Upper lobe of left lung (tissue), 6 donors: ENCODE results near the gene RASSF7. TPM values are rescaled to one million over a fixed set of nuclear protein-coding genes. Genes with fewer than 3 reads are reported as not detected.

ENCODE experiments used
- ATAC-seq, 2 donors: fragments of 200-7000 bp; cut with Tn5 transposase; one replicate each; pipeline ENCODE4 v1.9.1; 2022; ENCODE audit warnings: mild to moderate bottlenecking in 2 of 2, moderate library complexity in 2 of 2; ENCODE audit not compliant: low FRiP score in 2 of 2
- DNase-seq, 2 donors: peaks; one replicate each; pipeline ENCODE4 v3.0.0-alpha.2; 2019 to 2020
- H3K27ac ChIP-seq, 4 donors: fragments of 200-600 bp; sonication (generic); one replicate each; pipeline ENCODE4 v1.5.1; 2016 to 2019
- H3K27me3 ChIP-seq, 4 donors: fragments of 200-600 bp; sonication (generic); one replicate each; pipeline ENCODE4 v1.5.1; 2017 to 2019
- H3K36me3 ChIP-seq, 4 donors: fragments of 200-600 bp; sonication (generic); one replicate each; pipeline ENCODE4 v1.5.1; 2016 to 2019
- H3K4me1 ChIP-seq, 4 donors: fragments of 200-600 bp; sonication (generic); one replicate each; pipeline ENCODE4 v1.5.1; 2018 to 2019
- H3K4me3 ChIP-seq, 4 donors: fragments of 200-600 bp; sonication (generic); one replicate each; pipeline ENCODE4 v1.5.1; 2017 to 2019; ENCODE audit warnings: mild to moderate bottlenecking in 2 of 4, moderate library complexity in 1 of 4
- H3K9me3 ChIP-seq, 4 donors: fragments of 200-600 bp; sonication (generic); one replicate each; pipeline ENCODE4 v1.5.1; 2018 to 2019
- EP300 ChIP-seq, 4 donors: sonication (generic); formaldehyde crosslinking; IDR thresholded peaks; one replicate each; pipeline ENCODE4 v1.5.1; 2017; ENCODE audit warnings: antibody characterized with exemption in 4 of 4, control low read depth in 2 of 4
- POLR2A ChIP-seq, 4 donors: fragments of 450-650 bp; IDR thresholded peaks; one replicate each; pipeline ENCODE4 v1.5.1; 2016 to 2017; ENCODE audit warnings: antibody characterized with exemption in 4 of 4, mild to moderate bottlenecking in 2 of 4
- POLR2AphosphoS5 ChIP-seq, 2 donors: sonication (generic); formaldehyde crosslinking; IDR thresholded peaks; one replicate each; pipeline ENCODE4 v1.5.1; 2017; ENCODE audit warnings: antibody characterized with exemption in 2 of 2
- WGBS, 2 donors: methylation state at CpG; one replicate each; pipeline ENCODE4 v1.1.5; 2017 to 2018; 5-methylcytosine and 5-hydroxymethylcytosine counted together
- total RNA-seq, 6 donors: library from RNA; depleted of rRNA in 4 of 6; stranded (reverse); fragments of >200 nt in 4 of 6; gene quantifications; one replicate each; pipeline versions ENCODE4 v1.1.0 to v1.2.1, GENCODE V29; 2016 to 2021
- TF ChIP-seq, protein P1 (sequence below), 6 experiments: fragments of 450-650 bp in 4 of 6; fragments of 200-600 bp in 2 of 6; sonication (generic) in 2 of 6; IDR thresholded peaks; one replicate each; pipeline ENCODE4 v1.5.1; 2016 to 2019; ENCODE audit warnings: antibody characterized with exemption in 6 of 6
- donor health status: DM: no; HTN: no; CAD: no; lungs with moderate emphysema.
- donor health status: DM: no; HTN: yes; CAD: no; lungs with severe emphysema.

The RASSF7 gene
- total RNA-seq, 6 donors from 2014 or later: 80.2 to 222 (median 129) TPM

DNA sequence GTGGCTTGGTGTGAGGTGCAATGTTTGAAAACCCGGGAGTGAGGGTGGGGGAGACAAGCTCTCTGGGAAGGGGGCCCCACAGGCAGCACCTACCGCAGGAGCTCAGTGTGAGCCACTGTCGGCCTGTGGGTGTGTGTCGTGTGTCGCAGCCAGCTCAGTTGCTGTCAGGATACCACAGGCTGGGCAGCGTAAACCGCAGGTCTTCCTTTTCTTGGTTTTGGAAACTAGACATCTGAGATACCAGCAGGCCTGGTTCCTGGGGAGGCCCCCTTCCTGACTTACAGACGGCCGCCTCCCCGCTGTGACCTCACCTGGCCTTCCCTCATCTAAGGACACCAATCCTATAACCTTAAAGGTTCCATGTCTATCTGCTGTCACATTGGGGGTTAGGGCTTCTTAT lies 35.6 kb downstream of the RASSF7 start:
- Histone ChIP-seq H3K9me3 (no peaks in the 10 kb centered on the region), H3K4me3 (no peak overlapping the region), H3K4me1 (no peaks in the 10 kb centered on the region), H3K36me3 (peaks cover 35 to 98% (median 92%) of the 10 kb centered on the region in 4 donors), H3K27ac (no peak overlapping the region), H3K27me3 (no peaks in the 10 kb centered on the region)
- ATAC-seq (no peak), DNase-seq (no peak)
- TF ChIP-seq POLR2AphosphoS5 (IDR thresholded peaks at IDR 0.05) (no peak), EP300 (IDR thresholded peaks at IDR 0.05) (no peak), POLR2A (IDR thresholded peaks at IDR 0.05) (no peak)
- TF ChIP-seq, protein P1, sequence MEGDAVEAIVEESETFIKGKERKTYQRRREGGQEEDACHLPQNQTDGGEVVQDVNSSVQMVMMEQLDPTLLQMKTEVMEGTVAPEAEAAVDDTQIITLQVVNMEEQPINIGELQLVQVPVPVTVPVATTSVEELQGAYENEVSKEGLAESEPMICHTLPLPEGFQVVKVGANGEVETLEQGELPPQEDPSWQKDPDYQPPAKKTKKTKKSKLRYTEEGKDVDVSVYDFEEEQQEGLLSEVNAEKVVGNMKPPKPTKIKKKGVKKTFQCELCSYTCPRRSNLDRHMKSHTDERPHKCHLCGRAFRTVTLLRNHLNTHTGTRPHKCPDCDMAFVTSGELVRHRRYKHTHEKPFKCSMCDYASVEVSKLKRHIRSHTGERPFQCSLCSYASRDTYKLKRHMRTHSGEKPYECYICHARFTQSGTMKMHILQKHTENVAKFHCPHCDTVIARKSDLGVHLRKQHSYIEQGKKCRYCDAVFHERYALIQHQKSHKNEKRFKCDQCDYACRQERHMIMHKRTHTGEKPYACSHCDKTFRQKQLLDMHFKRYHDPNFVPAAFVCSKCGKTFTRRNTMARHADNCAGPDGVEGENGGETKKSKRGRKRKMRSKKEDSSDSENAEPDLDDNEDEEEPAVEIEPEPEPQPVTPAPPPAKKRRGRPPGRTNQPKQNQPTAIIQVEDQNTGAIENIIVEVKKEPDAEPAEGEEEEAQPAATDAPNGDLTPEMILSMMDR (IDR thresholded peaks at IDR 0.05): no peak
- WGBS, 2 donors: 79 to 84% methylated on average over 5 to 10 of the region's 10 CpGs

- 80 to 93% methylated on average over 1 to 25 of the region's 29 CpGs for WGBS, 2 donors
- DNase-seq (peak in 1 of 2 donors; percentile 71), ATAC-seq (peak; percentile 5)
- Histone ChIP-seq H3K36me3 (peaks cover 40 to 100% (median 94%) of the 10 kb centered on the region in 4 donors), H3K27ac (no peak overlapping the region), H3K27me3 (no peaks in the 10 kb centered on the region), H3K9me3 (no peaks in the 10 kb centered on the region), H3K4me3 (no peak overlapping the region), H3K4me1 (no peaks in the 10 kb centered on the region)
- TF ChIP-seq POLR2AphosphoS5 (IDR thresholded peaks at IDR 0.05) (no peak), EP300 (IDR thresholded peaks at IDR 0.05) (no peak), POLR2A (IDR thresholded peaks at IDR 0.05) (no peak)
- TF ChIP-seq, protein P1 (IDR thresholded peaks at IDR 0.05): no peak
Measured at GRCh38 chr11:597166-597725, 36.5 kb downstream of the RASSF7 start.

DNA sequence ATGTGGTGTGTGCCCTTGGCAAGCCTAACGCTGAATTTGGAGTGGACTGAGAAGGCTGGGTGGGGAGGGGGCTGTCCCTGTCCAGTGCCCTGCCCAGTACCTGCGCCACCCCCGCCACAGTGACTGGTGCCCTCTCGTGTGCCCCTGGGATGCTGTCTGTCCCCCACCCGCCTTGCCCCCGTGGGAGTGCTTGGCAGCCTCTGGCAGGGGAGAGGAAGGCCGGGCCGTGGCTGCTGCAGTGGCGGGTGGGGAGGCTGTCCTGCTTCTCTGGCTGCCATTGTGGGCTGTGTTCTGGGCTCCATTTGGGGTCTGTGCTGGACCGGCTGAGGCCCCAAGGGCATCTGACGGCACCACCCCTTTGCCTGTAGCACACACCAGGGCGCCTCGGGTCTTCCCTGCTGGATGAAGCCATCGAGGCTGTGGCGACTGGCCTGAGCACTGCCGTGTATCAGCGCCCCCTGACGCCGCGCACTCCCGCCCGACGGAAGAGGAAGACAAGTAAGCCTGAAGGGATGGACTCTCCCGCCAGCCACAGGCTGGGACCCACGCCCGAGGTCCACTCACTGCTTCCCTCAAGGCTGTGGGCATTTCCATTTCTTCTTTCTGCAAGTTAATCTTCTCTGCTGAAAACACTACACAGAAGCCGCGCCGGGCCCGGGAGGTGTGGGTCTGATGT lies 37.4 kb downstream of the RASSF7 start:
- 88 to 97% methylated on average over 17 to 30 of the region's 30 CpGs for WGBS, 2 donors
- peak in 1 of 2 donors; percentile 83 for DNase-seq
- peaks cover 34 to 100% (median 94%) of the 10 kb centered on the region in 4 donors for H3K36me3 ChIP-seq

DNA sequence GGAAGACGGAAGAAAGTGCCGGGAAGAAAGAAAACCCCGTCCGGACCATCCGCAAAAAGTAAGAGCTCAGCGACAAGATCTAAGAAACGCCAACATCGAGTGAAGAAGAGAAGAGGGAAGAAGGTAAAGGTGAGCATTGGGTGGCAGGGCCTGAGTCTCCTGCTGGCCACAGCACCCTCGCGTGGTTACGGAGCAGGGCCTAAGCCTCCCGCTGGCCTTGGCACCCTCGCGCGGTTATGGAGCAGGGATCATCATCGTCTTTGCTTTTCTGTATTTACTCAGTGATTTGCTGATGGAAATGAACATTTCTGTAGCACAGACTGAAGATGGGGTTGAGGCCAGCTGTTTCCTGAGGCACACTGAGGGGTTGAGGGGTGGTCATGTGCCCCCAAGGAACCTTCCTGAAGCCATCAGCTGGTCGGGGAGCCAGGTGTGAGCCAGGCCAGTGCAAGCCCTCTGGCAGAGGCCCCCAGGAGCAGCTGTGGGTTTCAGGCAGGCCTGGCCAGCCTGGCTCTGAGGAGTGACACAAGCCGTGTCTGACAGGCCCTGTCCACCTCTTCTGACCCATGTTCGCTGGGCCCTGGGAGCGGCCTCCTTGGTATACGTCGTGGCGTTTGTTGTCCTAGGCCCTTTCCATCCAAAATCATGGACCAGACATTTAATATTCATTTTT lies 40.9 kb downstream of the RASSF7 start:
- Histone ChIP-seq H3K27ac (no peak overlapping the region), H3K9me3 (no peaks in the 10 kb centered on the region), H3K36me3 (peaks cover 52 to 100% (median 95%) of the 10 kb centered on the region in 4 donors), H3K4me1 (no peaks in the 10 kb centered on the region), H3K4me3 (no peak overlapping the region), H3K27me3 (no peaks in the 10 kb centered on the region)
- DNase-seq (peak in 1 of 2 donors; percentile 62), ATAC-seq (no peak)
- 95 to 97% methylated on average over 22 to 23 of the region's 23 CpGs for whole genome bisulfite sequencing, 2 donors
- TF ChIP-seq, protein P1 (IDR thresholded peaks at IDR 0.05): no peak
- no peak for TF ChIP-seq EP300 (IDR thresholded peaks at IDR 0.05)
- no peak for TF ChIP-seq POLR2AphosphoS5 (IDR thresholded peaks at IDR 0.05)
- no peak for TF ChIP-seq POLR2A (IDR thresholded peaks at IDR 0.05)

More for the DNA sequence above, 37.4 kb downstream of the RASSF7 start:
- Histone ChIP-seq H3K27ac (no peak overlapping the region), H3K9me3 (no peaks in the 10 kb centered on the region), H3K4me3 (no peak overlapping the region), H3K4me1 (no peaks in the 10 kb centered on the region), H3K27me3 (no peaks in the 10 kb centered on the region)
- TF ChIP-seq, protein P1 (IDR thresholded peaks at IDR 0.05): no peak
- TF ChIP-seq EP300 (IDR thresholded peaks at IDR 0.05): no peak
- no peak for TF ChIP-seq POLR2A (IDR thresholded peaks at IDR 0.05)
- no peak for TF ChIP-seq POLR2AphosphoS5 (IDR thresholded peaks at IDR 0.05)
- ATAC-seq: peak in 1 of 2 donors; percentile 4
